ENCODE measurements around the gene NSG1. TPM values are rescaled to one million over a fixed set of nuclear protein-coding genes. Genes with fewer than 3 reads are reported as not detected.

NSG1 gene
- total RNA-seq, 1 experiment from 2014 or later = 1.3 TPM

- intact Hi-C loops (cut with micrococcal nuclease; ENCODE audit: unreplicated experiment) = no loop called here
- no peak overlapping the region for H3K4me3 ChIP-seq (ENCODE audit: low read depth, low read length, poor library complexity, severe bottlenecking)
- ChIA-PET CTCF (no interaction called here), POLR2A (ENCODE audit: low non-redundant PET) (no interaction called here)
- peaks cover 12% of the 10 kb centered on the region for H3K4me1 ChIP-seq (ENCODE audit: insufficient read depth, low read length, poor library complexity, severe bottlenecking)
- H3K36me3 ChIP-seq (ENCODE audit: insufficient read depth, low read length, poor library complexity, severe bottlenecking) = no peaks in the 10 kb centered on the region
- no peak for DNase-seq (ENCODE audit: low spot score)
- no peaks in the 10 kb centered on the region for H3K27me3 ChIP-seq (replicated peaks; ENCODE audit: insufficient read depth, low read depth, low read length, poor library complexity)
- no peak overlapping the region for H3K27ac ChIP-seq (ENCODE audit: low read depth, low read length, poor library complexity, severe bottlenecking)
- no peaks in the 10 kb centered on the region for H3K9me3 ChIP-seq (ENCODE audit: low read depth, low read length, poor library complexity, severe bottlenecking)
- TF ChIP-seq EZH2 (IDR thresholded peaks at IDR 0.05; ENCODE audit: borderline replicate concordance, low read depth, low read length, poor library complexity, severe bottlenecking) (no peak), CTCF (conservative IDR thresholded peaks at IDR 0.05; ENCODE audit: low read depth, low read length) (no peak)
- BruUV-seq (replicated peaks) = no TSS peak
These were observed 14.1 kb downstream of the NSG1 start for GRCh38 chr4:4401036-4401435.

GRCh38 chr4:4402966-4403365, 16.1 kb downstream of the NSG1 start:
- no peak for DNase-seq (ENCODE audit: low spot score)
- CTCF ChIA-PET = no interaction called here
- POLR2A ChIA-PET (ENCODE audit: low non-redundant PET) = no interaction called here

GRCh38 chr4:4405358-4405962, 18.6 kb downstream of the NSG1 start:
- TF ChIP-seq EZH2 (IDR thresholded peaks at IDR 0.05; ENCODE audit: borderline replicate concordance, low read depth, low read length, poor library complexity, severe bottlenecking) (no peak), CTCF (conservative IDR thresholded peaks at IDR 0.05; ENCODE audit: low read depth, low read length) (no peak)
- Histone ChIP-seq H3K27ac (ENCODE audit: low read depth, low read length, poor library complexity, severe bottlenecking) (no peak overlapping the region), H3K4me3 (ENCODE audit: low read depth, low read length, poor library complexity, severe bottlenecking) (no peak overlapping the region), H3K36me3 (ENCODE audit: insufficient read depth, low read length, poor library complexity, severe bottlenecking) (no peaks in the 10 kb centered on the region), H3K4me1 (ENCODE audit: insufficient read depth, low read length, poor library complexity, severe bottlenecking) (no peaks in the 10 kb centered on the region), H3K9me3 (ENCODE audit: low read depth, low read length, poor library complexity, severe bottlenecking) (no peaks in the 10 kb centered on the region), H3K27me3 (replicated peaks; ENCODE audit: insufficient read depth, low read depth, low read length, poor library complexity) (no peaks in the 10 kb centered on the region)
- BruUV-seq (replicated peaks) = no TSS peak
- no peak for DNase-seq (ENCODE audit: low spot score)
- CTCF ChIA-PET = no interaction called here
- POLR2A ChIA-PET (ENCODE audit: low non-redundant PET) = no interaction called here
- intact Hi-C loops (cut with micrococcal nuclease; ENCODE audit: unreplicated experiment) = no loop called here

More at GRCh38 chr4:4402966-4403365, 16.1 kb downstream of the NSG1 start:
- no TSS peak for BruUV-seq (replicated peaks)
- Histone ChIP-seq H3K9me3 (ENCODE audit: low read depth, low read length, poor library complexity, severe bottlenecking) (no peaks in the 10 kb centered on the region), H3K36me3 (ENCODE audit: insufficient read depth, low read length, poor library complexity, severe bottlenecking) (no peaks in the 10 kb centered on the region), H3K27ac (ENCODE audit: low read depth, low read length, poor library complexity, severe bottlenecking) (no peak overlapping the region), H3K27me3 (replicated peaks; ENCODE audit: insufficient read depth, low read depth, low read length, poor library complexity) (no peaks in the 10 kb centered on the region), H3K4me3 (ENCODE audit: low read depth, low read length, poor library complexity, severe bottlenecking) (no peak overlapping the region), H3K4me1 (ENCODE audit: insufficient read depth, low read length, poor library complexity, severe bottlenecking) (no peaks in the 10 kb centered on the region)
- intact Hi-C loops (cut with micrococcal nuclease; ENCODE audit: unreplicated experiment) = no loop called here
- no peak for TF ChIP-seq EZH2 (IDR thresholded peaks at IDR 0.05; ENCODE audit: borderline replicate concordance, low read depth, low read length, poor library complexity, severe bottlenecking)
- no peak for TF ChIP-seq CTCF (conservative IDR thresholded peaks at IDR 0.05; ENCODE audit: low read depth, low read length)

Measured in A673 (cell line).